ENCODE results near the gene PROM1.

PROM1 gene

DNA sequence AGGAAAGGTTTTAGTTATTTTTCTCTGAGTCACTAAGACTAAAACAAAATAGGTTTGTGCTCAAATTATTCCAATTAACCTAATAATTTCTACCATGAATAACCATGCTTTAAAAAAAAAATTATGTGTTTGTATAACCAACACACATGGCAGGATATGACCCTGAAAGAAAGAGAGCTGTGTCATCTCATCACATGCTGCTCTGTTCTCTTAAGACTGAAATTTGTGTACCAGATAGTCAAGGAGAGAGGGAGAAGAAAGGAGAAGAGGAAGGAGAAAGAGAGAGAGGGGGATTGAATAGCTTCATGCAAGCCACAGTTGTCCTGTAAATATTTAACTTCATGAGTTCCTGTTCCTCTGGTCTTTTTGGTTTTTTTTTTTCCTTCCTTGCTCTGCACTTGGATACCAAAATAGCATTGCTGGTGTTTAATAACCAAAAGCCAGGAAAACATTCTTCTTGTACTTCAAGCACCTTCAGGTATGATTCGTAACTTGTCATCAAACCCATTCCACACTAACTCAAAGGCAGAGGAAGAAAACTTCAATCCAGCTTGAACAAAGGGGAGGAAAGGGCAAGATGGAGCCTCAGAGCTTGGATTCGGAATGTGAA is 6.4 kb upstream of the PROM1 start:
- TF ChIP-seq POLR2A (IDR thresholded peaks at IDR 0.05; ENCODE audit: low read length) = no peak
- no peak for TF ChIP-seq GATA1 (IDR thresholded peaks at IDR 0.05; ENCODE audit: low read depth, low read length)
- no peak for DNase-seq

DNA sequence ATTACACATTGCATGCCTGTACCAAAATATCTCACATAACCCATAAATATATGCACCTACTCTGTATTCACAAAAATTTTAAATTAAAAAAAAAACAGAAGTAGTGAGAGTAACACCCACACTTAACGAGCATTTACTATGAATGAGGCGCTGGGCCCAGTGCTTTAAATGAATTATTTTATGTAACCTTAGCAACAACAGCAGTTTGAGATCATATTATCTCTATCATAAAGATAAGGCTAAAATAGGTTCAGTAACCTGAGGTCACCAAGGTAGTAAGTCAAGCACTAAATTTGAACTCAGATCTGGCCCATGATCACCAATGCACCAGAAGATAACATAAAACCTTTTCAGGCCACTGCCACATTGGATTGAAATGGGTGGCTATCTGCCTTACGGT is 5.3 kb upstream of the PROM1 start:
- TF ChIP-seq GATA1 (IDR thresholded peaks at IDR 0.05; ENCODE audit: low read depth, low read length) = no peak
- no peak for TF ChIP-seq POLR2A (IDR thresholded peaks at IDR 0.05; ENCODE audit: low read length)
- DNase-seq = no peak

DNA sequence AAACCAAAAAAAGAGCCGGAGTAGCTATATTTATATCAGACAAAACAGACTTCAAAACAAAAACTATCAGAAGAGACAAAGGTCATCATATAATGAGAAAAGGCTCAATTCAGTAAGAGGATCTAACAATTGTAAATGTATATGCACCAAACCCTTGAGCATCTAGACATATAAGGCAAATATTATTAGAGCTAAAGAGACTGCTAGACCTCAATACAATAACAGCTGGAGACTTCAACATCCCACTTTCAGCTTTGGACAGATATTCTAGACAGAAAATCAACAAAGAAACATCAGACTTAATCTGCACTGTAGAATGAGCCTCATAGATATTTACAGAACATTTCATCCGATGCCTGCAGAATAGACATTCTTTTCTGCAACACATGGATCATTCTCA is 4.8 kb upstream of the PROM1 start:
- DNase-seq = no peak
- TF ChIP-seq POLR2A (IDR thresholded peaks at IDR 0.05; ENCODE audit: low read length) (no peak), GATA1 (IDR thresholded peaks at IDR 0.05; ENCODE audit: low read depth, low read length) (no peak)

DNA sequence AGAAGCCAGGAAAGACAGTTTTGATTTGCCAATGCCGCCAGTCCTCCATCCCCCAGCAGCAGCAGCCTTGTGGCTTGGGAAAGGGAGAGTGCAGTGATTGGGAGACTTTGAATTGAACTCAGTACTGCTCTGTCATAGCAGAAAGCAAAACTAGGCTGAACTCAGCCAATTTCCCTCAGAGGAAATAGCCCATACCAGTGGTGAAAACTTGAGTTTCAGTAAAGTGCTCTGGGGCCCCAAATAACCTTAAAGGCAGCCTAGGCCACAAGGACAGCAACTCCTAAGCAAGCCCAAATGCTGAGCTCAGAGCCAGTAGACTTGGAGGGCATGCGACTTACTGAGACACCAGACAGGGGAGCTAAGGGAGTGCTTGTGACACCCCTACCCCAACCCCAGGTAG is 2.0 kb upstream of the PROM1 start:
- DNase-seq = no peak
- TF ChIP-seq POLR2A (IDR thresholded peaks at IDR 0.05; ENCODE audit: low read length) (no peak), GATA1 (IDR thresholded peaks at IDR 0.05; ENCODE audit: low read depth, low read length) (no peak)

DNA sequence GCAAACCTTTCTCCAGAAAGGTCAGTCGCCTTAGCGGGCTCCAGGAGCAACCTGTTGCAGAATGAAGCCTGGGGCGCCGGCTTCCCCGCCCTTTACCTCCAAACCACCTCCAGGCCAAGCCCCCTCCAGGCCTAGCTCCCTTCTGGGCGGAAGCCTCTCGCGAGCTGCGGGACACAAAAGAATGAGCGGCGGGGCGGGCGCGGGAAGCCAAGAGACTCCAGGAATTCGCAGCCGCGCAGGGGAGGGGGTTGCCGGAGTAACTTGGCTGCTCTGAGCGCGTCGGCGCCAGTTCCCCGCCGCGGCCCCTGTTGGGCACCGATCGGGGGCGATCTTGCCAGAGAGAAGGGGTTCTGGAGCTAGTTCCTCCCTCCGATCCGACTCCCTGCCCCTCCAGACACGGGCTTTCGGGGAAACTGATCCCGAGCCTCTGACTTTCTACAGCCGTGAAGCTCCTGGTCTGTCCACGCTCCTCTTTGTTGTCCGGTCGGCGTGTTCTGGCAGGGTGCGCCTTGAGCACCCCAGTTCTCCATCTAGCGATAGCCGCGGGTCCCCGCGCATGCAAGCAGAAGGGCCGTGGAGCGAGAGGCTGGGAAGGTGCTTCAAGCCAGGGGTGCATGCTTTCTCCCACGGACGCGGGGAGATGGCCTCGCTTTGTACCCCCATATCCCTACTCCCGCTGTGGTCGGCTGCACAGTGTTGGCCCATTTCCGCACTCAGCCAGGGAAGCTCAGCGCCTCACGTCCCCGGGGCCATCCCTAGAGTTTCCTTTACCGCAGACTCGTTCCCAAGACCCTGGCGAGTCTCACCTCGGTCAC is 1.2 kb downstream of the PROM1 start:
- no peak for TF ChIP-seq POLR2A (IDR thresholded peaks at IDR 0.05; ENCODE audit: low read length)
- TF ChIP-seq GATA1 (IDR thresholded peaks at IDR 0.05; ENCODE audit: low read depth, low read length) = no peak
- no peak for DNase-seq

DNA sequence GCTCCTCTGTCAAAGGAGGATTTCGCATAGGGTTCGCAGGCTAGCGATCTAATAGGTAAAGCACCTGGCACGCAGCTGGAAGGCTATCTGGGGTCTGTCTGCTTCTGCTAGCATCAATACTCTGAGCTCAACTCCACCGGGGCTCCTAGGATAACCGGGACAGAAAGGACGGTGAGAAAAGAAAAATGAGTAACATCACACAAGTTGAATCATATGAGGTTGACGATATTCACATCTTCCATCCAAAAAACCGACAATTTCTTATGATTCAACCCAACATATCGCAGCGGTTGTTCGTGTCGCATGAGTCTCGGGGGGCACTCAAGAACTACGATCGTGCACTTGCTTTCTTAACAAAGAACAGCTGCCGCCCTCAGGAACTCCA is 1.8 kb downstream of the PROM1 start:
- no peak for DNase-seq
- no peak for TF ChIP-seq GATA1 (IDR thresholded peaks at IDR 0.05; ENCODE audit: low read depth, low read length)
- TF ChIP-seq POLR2A (IDR thresholded peaks at IDR 0.05; ENCODE audit: low read length) = no peak

DNA sequence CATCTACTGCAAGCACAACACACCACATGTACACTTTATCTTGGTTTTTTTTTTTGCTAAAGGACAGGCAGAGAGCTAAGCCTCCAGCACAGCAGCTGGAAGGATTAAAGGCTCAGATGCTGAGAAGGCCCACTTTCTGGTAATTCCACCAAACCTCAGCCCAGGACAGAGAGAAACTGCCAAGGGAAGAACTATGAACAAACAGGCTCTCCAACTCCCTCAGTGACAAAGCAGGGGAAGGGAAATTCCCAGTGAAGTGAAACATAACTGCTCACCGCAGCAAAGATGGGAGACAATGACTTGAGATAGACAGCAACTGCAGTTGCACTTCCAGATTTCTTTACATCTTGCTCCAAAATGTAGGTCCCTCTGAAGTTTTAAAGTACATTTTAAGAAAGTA is 4.8 kb downstream of the PROM1 start:
- TF ChIP-seq POLR2A (IDR thresholded peaks at IDR 0.05; ENCODE audit: low read length) (no peak), GATA1 (IDR thresholded peaks at IDR 0.05; ENCODE audit: low read depth, low read length) (no peak)
- no peak for DNase-seq

DNA sequence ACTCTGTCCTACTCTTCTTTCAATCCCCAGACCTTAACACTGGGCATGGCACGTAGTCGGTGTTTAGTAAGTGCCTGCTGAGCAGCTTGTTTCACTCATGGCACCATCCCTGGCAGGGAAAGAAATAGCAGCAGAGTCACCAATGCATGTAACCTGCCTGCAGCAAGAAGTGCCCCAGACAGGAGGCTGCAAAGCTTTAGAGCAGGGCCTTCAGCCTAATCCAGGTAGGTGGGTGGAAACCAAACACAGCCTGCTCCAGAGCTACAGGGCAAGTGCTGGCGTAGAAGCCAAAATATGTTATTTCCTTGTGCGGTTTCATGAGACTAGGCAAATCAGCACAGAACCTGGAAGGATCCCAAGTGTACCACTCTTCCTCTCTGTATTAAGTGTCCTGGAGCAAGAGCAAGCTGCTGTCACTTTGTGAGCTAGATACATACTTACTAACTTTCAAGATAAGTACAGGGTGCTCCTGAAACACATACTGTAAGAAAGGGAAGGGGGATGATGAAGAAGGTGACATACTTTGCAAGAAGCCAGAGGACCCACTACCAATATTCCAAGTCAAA is 5.5 kb downstream of the PROM1 start:
- TF ChIP-seq GATA1 (IDR thresholded peaks at IDR 0.05; ENCODE audit: low read depth, low read length) (no peak), POLR2A (IDR thresholded peaks at IDR 0.05; ENCODE audit: low read length) (no peak)
- DNase-seq = no peak

DNA sequence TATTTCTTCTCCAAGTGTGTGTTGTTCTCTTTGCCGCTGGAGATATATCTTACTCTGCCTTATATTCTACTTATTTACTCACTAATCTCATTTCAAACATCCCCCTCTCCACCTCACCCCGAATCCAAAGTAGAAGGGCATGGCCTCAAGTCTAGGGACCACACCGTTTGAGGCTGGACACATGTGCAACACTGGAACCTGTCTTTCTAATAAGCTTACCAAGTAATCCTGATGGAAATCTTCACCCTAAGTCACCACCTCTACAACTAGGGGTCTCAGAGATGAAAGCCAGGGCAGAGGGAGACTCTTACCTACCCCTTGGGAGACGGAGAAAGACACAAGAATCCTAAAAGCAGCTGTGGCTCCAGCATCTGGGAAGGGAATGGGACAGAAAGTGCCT is 6.0 kb downstream of the PROM1 start:
- no peak for TF ChIP-seq POLR2A (IDR thresholded peaks at IDR 0.05; ENCODE audit: low read length)
- no peak for DNase-seq

DNA sequence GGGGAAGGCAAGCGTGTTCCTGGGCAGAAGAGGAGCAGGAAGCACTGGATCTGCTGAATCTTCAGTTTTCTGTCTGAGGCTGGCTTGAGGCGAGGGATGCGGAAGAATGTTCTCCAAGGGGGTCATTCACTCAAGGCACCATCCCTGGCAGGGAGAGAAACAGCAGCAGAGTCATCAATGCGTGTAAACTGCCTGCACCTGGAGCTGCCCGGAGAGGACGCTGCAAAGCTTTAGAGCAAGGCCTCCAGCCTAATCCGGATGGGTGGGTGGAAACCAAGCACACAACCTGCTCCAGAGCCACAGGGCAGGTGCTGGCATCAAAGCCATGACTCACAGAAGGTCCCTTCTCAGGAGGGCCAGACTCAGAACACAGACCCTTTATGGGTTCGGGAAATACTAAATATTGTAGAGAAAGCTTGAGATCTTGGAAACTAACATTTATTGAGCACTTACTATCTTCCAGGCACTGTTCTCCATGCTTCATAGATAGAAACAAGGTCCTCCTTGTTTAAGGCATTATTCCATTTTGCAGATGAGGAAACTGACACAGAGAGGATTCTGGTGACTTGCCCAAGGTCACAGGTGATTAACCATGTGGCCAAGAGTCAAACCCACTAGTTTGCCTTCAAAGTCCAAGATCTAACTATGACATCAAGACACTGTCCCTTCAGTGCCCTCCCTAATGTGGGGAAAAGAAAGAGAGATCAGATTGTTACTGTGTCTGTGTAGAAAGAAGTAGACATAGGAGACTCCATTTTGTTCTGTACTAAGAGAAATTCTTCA is 7.7 kb downstream of the PROM1 start:
- DNase-seq = no peak
- TF ChIP-seq POLR2A (IDR thresholded peaks at IDR 0.05; ENCODE audit: low read length) (no peak), GATA1 (IDR thresholded peaks at IDR 0.05; ENCODE audit: low read depth, low read length) (no peak)

DNA sequence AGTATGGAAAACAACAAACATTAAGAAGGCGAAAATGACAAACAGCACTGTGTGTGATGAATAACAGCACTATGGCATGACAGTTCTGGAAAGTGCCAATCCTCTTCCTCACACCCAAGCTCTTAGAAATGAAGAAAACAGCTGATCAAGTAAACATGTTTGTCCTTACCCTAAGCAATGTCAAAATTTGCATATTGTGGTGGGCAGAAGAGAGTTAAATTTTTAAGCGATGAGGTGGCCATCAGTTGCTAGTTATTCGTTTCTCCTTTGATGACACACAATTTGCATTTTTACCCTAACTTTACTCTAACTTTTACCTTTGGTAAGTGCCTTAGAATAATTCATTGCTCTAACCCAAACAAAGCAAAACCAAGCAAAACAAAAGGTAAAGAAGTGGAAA is 8.8 kb downstream of the PROM1 start:
- TF ChIP-seq POLR2A (IDR thresholded peaks at IDR 0.05; ENCODE audit: low read length) = no peak
- TF ChIP-seq GATA1 (IDR thresholded peaks at IDR 0.05; ENCODE audit: low read depth, low read length) = no peak
- DNase-seq = no peak

DNA sequence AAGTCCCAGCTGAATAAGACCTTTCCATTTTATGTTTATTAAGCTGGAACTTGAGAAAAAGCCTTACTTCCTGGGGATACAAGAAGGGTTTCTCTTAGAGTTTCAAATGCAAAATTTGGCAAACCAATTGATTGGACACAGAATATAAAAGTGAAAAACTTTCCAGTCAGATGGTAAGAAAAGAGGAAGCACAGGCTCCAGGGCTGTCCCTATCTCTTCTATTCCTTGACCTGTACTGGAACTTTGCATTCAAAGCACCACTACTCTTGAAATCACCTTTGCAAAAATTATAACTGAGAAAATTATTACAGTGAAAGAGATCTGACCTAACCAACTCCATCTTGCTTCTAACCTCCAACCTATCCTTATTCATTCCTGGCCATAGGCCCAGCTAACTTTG is 11.7 kb downstream of the PROM1 start:
- TF ChIP-seq POLR2A (IDR thresholded peaks at IDR 0.05; ENCODE audit: low read length) = no peak
- TF ChIP-seq GATA1 (IDR thresholded peaks at IDR 0.05; ENCODE audit: low read depth, low read length) = no peak
- no peak for DNase-seq

DNA sequence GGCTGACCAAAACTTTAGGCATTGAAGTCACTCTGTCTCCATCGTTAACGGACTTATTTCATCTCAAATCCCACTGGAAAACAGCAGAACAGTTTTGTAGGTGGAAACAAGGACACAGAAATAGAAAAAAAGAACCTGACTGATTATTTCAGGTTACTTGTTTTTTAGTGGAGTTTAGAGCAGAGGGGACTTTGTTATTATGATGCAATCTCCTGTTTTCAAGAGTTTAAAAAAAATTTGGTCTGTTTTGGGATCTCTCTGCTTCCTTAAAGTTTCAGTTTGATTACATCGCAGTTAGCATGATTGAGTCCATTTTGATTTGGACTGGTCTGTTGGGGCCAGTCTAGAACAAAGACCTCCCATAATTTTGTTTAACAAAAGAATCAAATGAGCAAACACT is 13.6 kb downstream of the PROM1 start:
- TF ChIP-seq GATA1 (IDR thresholded peaks at IDR 0.05; ENCODE audit: low read depth, low read length) = no peak
- no peak for DNase-seq

DNA sequence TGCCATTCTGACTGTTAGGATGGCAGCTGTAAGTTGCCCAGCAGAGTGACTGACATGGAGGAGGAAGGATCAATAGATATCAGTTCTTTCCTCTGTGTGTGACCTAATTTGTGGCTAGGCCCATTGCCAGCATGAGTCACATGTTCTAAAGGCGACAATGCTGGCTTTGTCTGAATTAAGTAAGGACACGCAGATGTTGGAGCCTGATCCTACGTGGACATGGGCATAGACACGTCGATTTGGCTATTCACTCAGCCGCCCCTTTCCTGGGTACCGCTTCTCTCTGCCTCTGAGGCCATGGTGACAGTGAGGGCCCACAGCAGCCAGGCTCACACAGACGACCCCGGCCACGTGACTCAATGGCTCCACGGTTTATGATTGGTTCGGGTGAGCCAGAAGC is 16.3 kb downstream of the PROM1 start:
- no peak for DNase-seq
- TF ChIP-seq POLR2A (IDR thresholded peaks at IDR 0.05; ENCODE audit: low read length) (no peak), GATA1 (IDR thresholded peaks at IDR 0.05; ENCODE audit: low read depth, low read length) (no peak)
